HepG2 (cell line): ENCODE data around the gene STUB1. TPM values are rescaled to one million over a fixed set of nuclear protein-coding genes. Genes with fewer than 3 reads are reported as not detected.

Source experiments
- BHLHE40 ChIP-seq: IDR thresholded peaks from 2 replicates; pipeline ENCODE4 v1.6.1; 2011; ENCODE audit warnings: low read length, improper control_type of control experiment
- CBX1 ChIP-seq: IDR thresholded peaks from one replicate; pipeline ENCODE4 v1.6.1; 2016; ENCODE audit warnings: antibody characterized with exemption, low read depth
- DZIP1 ChIP-seq: sonication (generic); formaldehyde crosslinking; IDR thresholded peaks from 2 replicates; pipeline ENCODE4 v1.5.0; 2020; ENCODE audit warnings: mild to moderate bottlenecking, missing genetic modification reagents
- EP300 ChIP-seq, 3 experiments: sonication (generic) in 1 of 3; formaldehyde crosslinking in 1 of 3; IDR thresholded peaks; 2 replicates each; pipeline versions ENCODE4 v1.5.1 to v1.6.1; 2011 to 2020; ENCODE audit warnings: low read depth in 2 of 3, low read length in 2 of 3, borderline replicate concordance in 1 of 3, improper control_type of control experiment in 1 of 3, mild to moderate bottlenecking in 1 of 3, missing genetic modification reagents in 1 of 3, moderate library complexity in 1 of 3
- GLI4 ChIP-seq: sonication (generic); formaldehyde crosslinking; IDR thresholded peaks from 2 replicates; pipeline ENCODE4 v1.5.1; 2020; ENCODE audit warnings: missing genetic modification reagents, mild to moderate bottlenecking, moderate library complexity, borderline replicate concordance
- JUND ChIP-seq: sonication (generic); formaldehyde crosslinking; IDR thresholded peaks from 2 replicates; pipeline ENCODE4 v1.8.0; 2022; ENCODE audit warnings: mild to moderate bottlenecking, missing genetic modification reagents
- PRPF4 ChIP-seq: fragments of 200-400 bp; formaldehyde crosslinking; IDR thresholded peaks from 2 replicates; pipeline ENCODE4 v1.6.1; 2016; ENCODE audit warnings: low read length, low read depth; ENCODE audit not compliant: poor library complexity, severe bottlenecking
- SRY ChIP-seq: sonication (generic); formaldehyde crosslinking; IDR thresholded peaks from 2 replicates; pipeline ENCODE4 v1.8.0; 2022; ENCODE audit warnings: mild to moderate bottlenecking, missing genetic modification reagents
- TBX3 ChIP-seq: fragments of 450-650 bp; IDR thresholded peaks from 2 replicates; pipeline ENCODE4 v1.6.1; 2017; ENCODE audit warnings: antibody characterized with exemption, mild to moderate bottlenecking, inconsistent platforms, borderline replicate concordance
- TCF12 ChIP-seq, 2 experiments: fragments of 450-650 bp in 1 of 2; sonication (generic) in 1 of 2; formaldehyde crosslinking in 1 of 2; IDR thresholded peaks; 2 replicates each; pipeline versions ENCODE4 v1.6.1 to v1.8.0; 2017 to 2022; ENCODE audit warnings: antibody characterized with exemption in 1 of 2, mild to moderate bottlenecking in 1 of 2, missing genetic modification reagents in 1 of 2, moderate library complexity in 1 of 2
- THYN1 ChIP-seq: sonication (generic); formaldehyde crosslinking; IDR thresholded peaks from 2 replicates; pipeline ENCODE4 v1.8.1; 2023; ENCODE audit warnings: low read depth, mild to moderate bottlenecking, moderate library complexity, missing genetic modification reagents, borderline replicate concordance
- ZBTB3 ChIP-seq: sonication (generic); formaldehyde crosslinking; IDR thresholded peaks from 2 replicates; pipeline ENCODE4 v1.4.0; 2020; ENCODE audit warnings: low read depth, mild to moderate bottlenecking, moderate library complexity, missing genetic modification reagents, borderline replicate concordance
- ZNF253 ChIP-seq: sonication (generic); formaldehyde crosslinking; IDR thresholded peaks from 2 replicates; pipeline ENCODE4 v1.8.0; 2022; ENCODE audit warnings: mild to moderate bottlenecking, missing genetic modification reagents, borderline replicate concordance
- ZNF264 ChIP-seq: sonication (generic); formaldehyde crosslinking; IDR thresholded peaks from 2 replicates; pipeline ENCODE4 v1.4.0; 2020; ENCODE audit warnings: missing genetic modification reagents
- ZNF703 ChIP-seq: sonication (generic); formaldehyde crosslinking; IDR thresholded peaks from 2 replicates; pipeline ENCODE4 v1.5.1; 2020; ENCODE audit warnings: missing genetic modification reagents, mild to moderate bottlenecking, moderate library complexity, borderline replicate concordance
- ZNF839 ChIP-seq: sonication (generic); formaldehyde crosslinking; IDR thresholded peaks from 2 replicates; pipeline ENCODE4 v1.4.0; 2020; ENCODE audit warnings: missing genetic modification reagents, mild to moderate bottlenecking, borderline replicate concordance
- polyA plus RNA-seq, 8 experiments: library from polyadenylated mRNA; depleted of rRNA in 3 of 8; stranded (reverse) in 7 of 8; unstranded in 1 of 8; fragments of >200 nt; fragmentation: Illumina TruSeq in 4 of 8; extraction: Trizol in 4 of 8; gene quantifications; 2 replicates each; pipeline versions ENCODE4 v1.2.1 to v1.2.3, GENCODE V29; 2011 to 2016; ENCODE audit warnings: low read depth in 4 of 8, missing spikeins in 1 of 8, mixed read lengths in 1 of 8; ENCODE audit not compliant: insufficient read depth in 1 of 8
- total RNA-seq, 5 experiments: library from RNA; depleted of rRNA; stranded (reverse); fragments of >200 nt; fragmentation: Illumina TruSeq; extraction: Trizol; gene quantifications; 2 replicates each; pipeline ENCODE4 v1.2.3, GENCODE V29; 2016; ENCODE audit warnings: low read depth in 1 of 5
- TF ChIP-seq, protein P1 (sequence below): sonication (generic); formaldehyde crosslinking; IDR thresholded peaks from 2 replicates; pipeline ENCODE4 v1.8.1; 2023; ENCODE audit warnings: mild to moderate bottlenecking, inconsistent platforms, moderate library complexity, missing genetic modification reagents, borderline replicate concordance
- TF ChIP-seq, protein P2 (sequence below): sonication (generic); formaldehyde crosslinking; IDR thresholded peaks from 2 replicates; pipeline ENCODE4 v1.8.0; 2022; ENCODE audit warnings: missing genetic modification reagents, mild to moderate bottlenecking, borderline replicate concordance

The STUB1 gene
- total and polyA plus RNA-seq, 2 of the 13 experiments (the other 11 are each of a cell fraction or from before 2014, with no cell fraction given): 52.9 to 78.2 TPM

DNA sequence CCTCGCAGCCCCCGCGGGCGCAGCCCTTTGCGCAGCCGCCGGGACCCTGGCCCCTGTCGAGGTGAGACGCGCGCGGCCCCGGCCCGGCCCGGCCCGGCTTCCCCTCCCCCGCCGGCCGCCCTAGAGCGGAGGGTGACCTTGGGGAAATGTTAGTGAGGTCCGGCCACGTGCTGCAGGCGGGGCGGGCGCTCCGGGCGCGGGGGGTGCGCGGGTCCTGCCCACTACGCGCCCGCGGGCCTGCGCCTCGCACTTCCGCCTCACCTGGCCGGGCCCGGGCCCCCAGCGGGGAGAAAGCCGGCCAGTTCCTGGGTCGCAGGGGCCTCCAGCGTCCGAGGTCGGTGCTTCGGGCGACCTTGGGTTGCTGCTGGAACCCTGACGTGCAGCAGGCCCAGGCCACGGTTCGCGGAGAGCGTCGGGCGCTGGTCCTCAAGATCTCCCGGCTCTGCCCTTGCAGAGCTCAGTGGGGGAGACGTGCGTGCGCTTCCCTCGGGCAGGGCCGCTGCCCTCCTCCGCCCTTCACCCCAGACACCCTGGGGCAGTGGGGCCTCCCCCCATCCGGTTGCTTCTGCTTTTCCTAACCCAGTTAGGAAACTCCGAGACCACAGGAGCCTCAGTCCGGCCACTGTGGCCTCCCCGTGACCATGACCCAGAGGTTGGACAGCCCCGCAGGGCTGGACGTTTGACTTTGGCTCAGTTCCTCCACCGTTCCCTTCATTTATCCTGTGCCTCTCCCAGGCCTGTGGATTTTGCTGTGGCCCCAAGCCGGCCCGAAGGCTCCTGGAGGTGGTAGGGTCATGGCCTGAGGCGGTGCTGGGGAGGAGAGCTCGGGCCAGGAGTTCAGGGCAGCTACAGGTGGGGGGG lies 37.8 kb upstream of the STUB1 start (continued):
- TF ChIP-seq, protein P1, sequence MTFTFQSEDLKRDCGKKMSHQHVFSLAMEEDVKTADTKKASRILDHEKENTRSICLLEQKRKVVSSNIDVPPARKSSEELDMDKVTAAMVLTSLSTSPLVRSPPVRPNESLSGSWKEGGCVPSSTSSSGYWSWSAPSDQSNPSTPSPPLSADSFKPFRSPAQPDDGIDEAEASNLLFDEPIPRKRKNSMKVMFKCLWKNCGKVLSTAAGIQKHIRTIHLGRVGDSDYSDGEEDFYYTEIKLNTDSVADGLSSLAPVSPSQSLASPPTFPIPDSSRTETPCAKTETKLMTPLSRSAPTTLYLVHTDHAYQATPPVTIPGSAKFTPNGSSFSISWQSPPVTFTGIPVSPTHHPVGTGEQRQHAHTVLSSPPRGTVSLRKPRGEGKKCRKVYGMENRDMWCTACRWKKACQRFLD (CRISPR knock-in tag): no peak
- TF ChIP-seq ZBTB3 (CRISPR knock-in tag): 0 out of 2 replicates have a peak, but pooled peaks have one; percentile 48
- 0 out of 4 replicates have a peak, but pooled peaks of 1 of the 2 experiments have one; percentile 7 for TF ChIP-seq EP300 (IDR thresholded peaks at IDR 0.05; ENCODE audit: low read depth in 2 of 2, low read length in 2 of 2)
- no peak; the same call in none of the 2 replicates for TF ChIP-seq EP300 (CRISPR knock-in tag; IDR thresholded peaks at IDR 0.05; ENCODE audit: borderline replicate concordance)
- TF ChIP-seq, protein P2, sequence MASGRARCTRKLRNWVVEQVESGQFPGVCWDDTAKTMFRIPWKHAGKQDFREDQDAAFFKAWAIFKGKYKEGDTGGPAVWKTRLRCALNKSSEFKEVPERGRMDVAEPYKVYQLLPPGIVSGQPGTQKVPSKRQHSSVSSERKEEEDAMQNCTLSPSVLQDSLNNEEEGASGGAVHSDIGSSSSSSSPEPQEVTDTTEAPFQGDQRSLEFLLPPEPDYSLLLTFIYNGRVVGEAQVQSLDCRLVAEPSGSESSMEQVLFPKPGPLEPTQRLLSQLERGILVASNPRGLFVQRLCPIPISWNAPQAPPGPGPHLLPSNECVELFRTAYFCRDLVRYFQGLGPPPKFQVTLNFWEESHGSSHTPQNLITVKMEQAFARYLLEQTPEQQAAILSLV (CRISPR knock-in tag): no peak
- no peak for TF ChIP-seq JUND (CRISPR knock-in tag)
- 0 out of 2 replicates have a peak, but pooled peaks have one; percentile 13 for TF ChIP-seq GLI4 (CRISPR knock-in tag)
- 0 out of 2 replicates have a peak, but pooled peaks have one; percentile 30 for TF ChIP-seq ZNF264 (CRISPR knock-in tag)
- 0 out of 2 replicates have a peak, but pooled peaks have one; percentile 56 for TF ChIP-seq DZIP1 (CRISPR knock-in tag)
- no peak for TF ChIP-seq TCF12 (IDR thresholded peaks at IDR 0.05)
- 0 out of 2 replicates have a peak, but pooled peaks have one; percentile 40 for TF ChIP-seq TCF12 (CRISPR knock-in tag; IDR thresholded peaks at IDR 0.05)
- no peak for TF ChIP-seq TBX3
- TF ChIP-seq SRY (CRISPR knock-in tag): peak; percentile 80; the same call in 1 of the 2 replicates
- TF ChIP-seq THYN1 (CRISPR knock-in tag): no peak
- no peak for TF ChIP-seq ZNF253 (CRISPR knock-in tag)
- TF ChIP-seq CBX1: no peak
- TF ChIP-seq ZNF839 (CRISPR knock-in tag): no peak
- TF ChIP-seq PRPF4: no peak
- peak; percentile 55; the same call in 1 of the 2 replicates for TF ChIP-seq ZNF703 (CRISPR knock-in tag)
- TF ChIP-seq BHLHE40: peak; percentile 72
